Lung (tissue), 12 donors: ENCODE measurements around the gene LIMCH1. TPM values are rescaled to one million over a fixed set of nuclear protein-coding genes. Genes with fewer than 3 reads are reported as not detected.
A peak's percentile ranks its signal among the peaks of the same experiment; 100 is the strongest.

Experiments used
- ATAC-seq: fragments of 200-7000 bp; cut with Tn5 transposase; one replicate; pipeline ENCODE4 v1.9.1; 2020; ENCODE audit warnings: moderate number of reproducible peaks; ENCODE audit not compliant: insufficient read depth, low FRiP score
- DNase-seq, 3 donors: peaks; one replicate each; pipeline ENCODE4 v3.0.0-alpha.2; 2013 to 2017
- H3K27ac ChIP-seq, 2 donors: one replicate each; pipeline ENCODE4 v1.5.1; 2013; ENCODE audit warnings: mild to moderate bottlenecking in 2 of 2, moderate library complexity in 2 of 2, control low read depth in 1 of 2, inconsistent platforms in 1 of 2, low read depth in 1 of 2, low read length in 1 of 2
- H3K27me3 ChIP-seq, 3 donors: one replicate each; pipeline ENCODE4 v1.5.1; 2013; ENCODE audit warnings: low read length in 2 of 3; ENCODE audit not compliant: control insufficient read depth in 3 of 3, insufficient read depth in 3 of 3
- H3K36me3 ChIP-seq, 4 donors: one replicate each; pipeline ENCODE4 v1.5.1; 2013; ENCODE audit warnings: low read length in 4 of 4, mild to moderate bottlenecking in 1 of 4, moderate library complexity in 1 of 4; ENCODE audit not compliant: control insufficient read depth in 4 of 4, insufficient read depth in 4 of 4
- H3K4me1 ChIP-seq, 5 donors: one replicate each; pipeline ENCODE4 v1.5.1; 2013; ENCODE audit warnings: low read length in 5 of 5, mild to moderate bottlenecking in 2 of 5, moderate library complexity in 1 of 5; ENCODE audit not compliant: control insufficient read depth in 5 of 5, insufficient read depth in 5 of 5
- H3K4me3 ChIP-seq: one replicate; pipeline ENCODE4 v1.5.1; 2013; ENCODE audit warnings: mild to moderate bottlenecking, control low read depth, moderate library complexity
- H3K9ac ChIP-seq, 2 donors: one replicate each; pipeline ENCODE4 v1.5.1; 2013; ENCODE audit warnings: low read length in 2 of 2, control low read depth in 1 of 2; ENCODE audit not compliant: insufficient read depth in 1 of 2
- H3K9me3 ChIP-seq, 4 donors: one replicate each; pipeline ENCODE4 v1.5.1; 2013; ENCODE audit warnings: low read length in 3 of 4, mild to moderate bottlenecking in 1 of 4, moderate library complexity in 1 of 4; ENCODE audit not compliant: control insufficient read depth in 4 of 4, insufficient read depth in 3 of 4
- WGBS, 2 donors: extraction: QIAGEN DNeasy Blood & Tissue Kit; methylation state at CpG; one replicate each; pipeline ENCODE4 v1.1.7; 2013; 5-methylcytosine and 5-hydroxymethylcytosine counted together
- polyA plus RNA-seq, 2 donors: library from polyadenylated mRNA; stranded (reverse); fragments of 200-250 nt; gene quantifications; one replicate each; pipeline ENCODE4 v1.2.1, GENCODE V29; 2013
- total RNA-seq, 2 donors: library from RNA; depleted of rRNA in 1 of 2; stranded (reverse); fragments of >200 nt in 1 of 2; gene quantifications; one replicate each; pipeline ENCODE4 v1.2.1, GENCODE V29; 2014 to 2021
- TF ChIP-seq, protein P1 (sequence below): IDR thresholded peaks from 2 replicates; pipeline ENCODE4 v1.5.1; 2012; ENCODE audit warnings: mild to moderate bottlenecking; ENCODE audit errors: control extremely low read depth, extremely low read depth
- donor health status: control.
- donor health status: control.
- donor health status: Bipolar disorder and iron deficiency.
- donor health status: healthy.
- donor health status: DM: yes; HTN: yes; CAD: no.

LIMCH1 gene
- total and polyA plus RNA-seq, 4 donors: 43.4 to 299 (median 128) TPM

GRCh38 chr4:41643331-41643730 is 105.4 kb downstream of the LIMCH1 start:
- peak in 2 of 3 donors; percentile 51 to 57 for DNase-seq
- Histone ChIP-seq H3K27ac (no peak overlapping the region), H3K9ac (no peak overlapping the region), H3K36me3 (peaks cover 9 to 20% (median 15%) of the 10 kb centered on the region in 4 donors), H3K4me3 (no peak overlapping the region), H3K4me1 (peaks cover 7 to 45% (median 8%) of the 10 kb centered on the region in 5 donors), H3K27me3 (no peaks in the 10 kb centered on the region), H3K9me3 (no peaks in the 10 kb centered on the region)
- TF ChIP-seq, protein P1, sequence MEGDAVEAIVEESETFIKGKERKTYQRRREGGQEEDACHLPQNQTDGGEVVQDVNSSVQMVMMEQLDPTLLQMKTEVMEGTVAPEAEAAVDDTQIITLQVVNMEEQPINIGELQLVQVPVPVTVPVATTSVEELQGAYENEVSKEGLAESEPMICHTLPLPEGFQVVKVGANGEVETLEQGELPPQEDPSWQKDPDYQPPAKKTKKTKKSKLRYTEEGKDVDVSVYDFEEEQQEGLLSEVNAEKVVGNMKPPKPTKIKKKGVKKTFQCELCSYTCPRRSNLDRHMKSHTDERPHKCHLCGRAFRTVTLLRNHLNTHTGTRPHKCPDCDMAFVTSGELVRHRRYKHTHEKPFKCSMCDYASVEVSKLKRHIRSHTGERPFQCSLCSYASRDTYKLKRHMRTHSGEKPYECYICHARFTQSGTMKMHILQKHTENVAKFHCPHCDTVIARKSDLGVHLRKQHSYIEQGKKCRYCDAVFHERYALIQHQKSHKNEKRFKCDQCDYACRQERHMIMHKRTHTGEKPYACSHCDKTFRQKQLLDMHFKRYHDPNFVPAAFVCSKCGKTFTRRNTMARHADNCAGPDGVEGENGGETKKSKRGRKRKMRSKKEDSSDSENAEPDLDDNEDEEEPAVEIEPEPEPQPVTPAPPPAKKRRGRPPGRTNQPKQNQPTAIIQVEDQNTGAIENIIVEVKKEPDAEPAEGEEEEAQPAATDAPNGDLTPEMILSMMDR: no peak
- ATAC-seq: no peak

- ATAC-seq (peak; percentile 85), DNase-seq (peak; percentile 88 to 91 (median 91))
- Histone ChIP-seq H3K4me1 (peaks cover 5 to 35% (median 8%) of the 10 kb centered on the region in 5 donors), H3K36me3 (peaks cover 9 to 23% (median 15%) of the 10 kb centered on the region in 4 donors), H3K4me3 (no peak overlapping the region), H3K27ac (peak overlapping the region in 1 of 2 donors; percentile 72), H3K9me3 (no peaks in the 10 kb centered on the region), H3K27me3 (no peaks in the 10 kb centered on the region), H3K9ac (no peak overlapping the region)
- TF ChIP-seq, protein P1: peak; percentile 47
- WGBS, 2 donors: 15 to 21% methylated on average over 41 of the region's 41 CpGs
Observed at GRCh38 chr4:41644288-41644914, 106.4 kb downstream of the LIMCH1 start.

DNA sequence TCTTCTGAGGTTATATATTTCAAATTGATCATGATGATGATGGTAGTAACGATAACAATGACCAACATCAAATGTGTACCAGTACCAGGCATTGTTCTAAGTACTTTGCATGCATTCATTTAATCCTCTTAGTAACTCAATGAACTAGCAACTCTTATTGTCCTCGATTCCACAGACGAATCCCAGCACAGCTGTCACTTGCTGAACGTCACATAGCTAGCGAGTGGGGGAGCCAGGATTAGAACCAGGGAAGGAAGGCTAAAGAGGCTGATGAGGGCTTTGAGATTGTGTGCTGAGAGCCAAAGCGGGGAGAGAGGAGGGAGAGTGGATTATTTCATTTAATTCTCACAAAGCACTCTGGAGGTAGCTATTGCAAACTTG is 106.9 kb downstream of the LIMCH1 start:
- peaks cover 9 to 23% (median 15%) of the 10 kb centered on the region in 4 donors for H3K36me3 ChIP-seq
- ATAC-seq (no peak), DNase-seq (no peak)
- peak overlapping the region in 1 of 2 donors; percentile 72 for H3K27ac ChIP-seq
- TF ChIP-seq, protein P1: no peak
- H3K27me3 ChIP-seq: no peaks in the 10 kb centered on the region
- H3K4me1 ChIP-seq: peaks cover 2 to 30% (median 8%) of the 10 kb centered on the region in 5 donors
- H3K4me3 ChIP-seq: no peak overlapping the region
- H3K9me3 ChIP-seq: no peaks in the 10 kb centered on the region
- no peak overlapping the region for H3K9ac ChIP-seq
- 89 to 94% methylated on average over 6 of the region's 6 CpGs for WGBS, 2 donors
